A673 (cell line): Measurements from ENCODE around the gene TRMT11.

Experiments used
- EZH2 ChIP-seq: fragments of 200-600 bp; sonication (generic); IDR thresholded peaks from 2 replicates; pipeline ENCODE4 v1.6.1; 2017; ENCODE audit warnings: borderline replicate concordance, low read depth, mild to moderate bottlenecking, mixed read lengths, antibody characterized with exemption, low read length; ENCODE audit not compliant: poor library complexity, severe bottlenecking
- TF ChIP-seq, protein P1 (sequence below): fragments of 300-800, 200-600 bp; sonication (generic); conservative IDR thresholded peaks from 2 replicates; pipeline ENCODE4 v1.5.1; 2017; ENCODE audit warnings: low read depth, mild to moderate bottlenecking, antibody characterized with exemption, low read length, moderate library complexity, mixed read lengths

DNA sequence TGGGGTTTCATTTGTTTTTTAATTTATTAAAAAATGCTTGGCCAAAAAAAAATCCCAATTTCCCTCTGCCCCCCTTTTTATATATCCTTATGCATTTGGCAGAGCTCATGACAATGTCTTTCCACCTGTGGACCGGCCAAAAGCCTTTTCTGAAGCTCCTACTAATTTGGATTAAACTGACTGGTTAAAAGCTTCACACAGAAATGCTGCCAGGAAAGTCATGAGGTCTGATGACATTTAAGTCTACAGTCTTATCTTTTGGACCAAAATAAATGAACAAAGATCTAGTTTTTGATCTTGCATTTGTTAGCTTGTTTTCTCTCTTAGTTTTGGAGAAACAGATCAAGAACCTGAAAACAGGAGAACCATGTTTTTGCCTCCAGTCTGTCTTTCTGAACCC lies 66.1 kb downstream of the TRMT11 start:
- TF ChIP-seq, protein P1, sequence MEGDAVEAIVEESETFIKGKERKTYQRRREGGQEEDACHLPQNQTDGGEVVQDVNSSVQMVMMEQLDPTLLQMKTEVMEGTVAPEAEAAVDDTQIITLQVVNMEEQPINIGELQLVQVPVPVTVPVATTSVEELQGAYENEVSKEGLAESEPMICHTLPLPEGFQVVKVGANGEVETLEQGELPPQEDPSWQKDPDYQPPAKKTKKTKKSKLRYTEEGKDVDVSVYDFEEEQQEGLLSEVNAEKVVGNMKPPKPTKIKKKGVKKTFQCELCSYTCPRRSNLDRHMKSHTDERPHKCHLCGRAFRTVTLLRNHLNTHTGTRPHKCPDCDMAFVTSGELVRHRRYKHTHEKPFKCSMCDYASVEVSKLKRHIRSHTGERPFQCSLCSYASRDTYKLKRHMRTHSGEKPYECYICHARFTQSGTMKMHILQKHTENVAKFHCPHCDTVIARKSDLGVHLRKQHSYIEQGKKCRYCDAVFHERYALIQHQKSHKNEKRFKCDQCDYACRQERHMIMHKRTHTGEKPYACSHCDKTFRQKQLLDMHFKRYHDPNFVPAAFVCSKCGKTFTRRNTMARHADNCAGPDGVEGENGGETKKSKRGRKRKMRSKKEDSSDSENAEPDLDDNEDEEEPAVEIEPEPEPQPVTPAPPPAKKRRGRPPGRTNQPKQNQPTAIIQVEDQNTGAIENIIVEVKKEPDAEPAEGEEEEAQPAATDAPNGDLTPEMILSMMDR: no peak
- no peak for TF ChIP-seq EZH2
